OCI-LY1 (cell line): ENCODE results near the gene KCTD1.

Source experiments
- EZH2 ChIP-seq: fragments of 200-600 bp; sonication (generic), shearing (Covaris generic); IDR thresholded peaks from 2 replicates; pipeline ENCODE4 v1.8.0; 2017; ENCODE audit warnings: borderline replicate concordance, mixed run types, mild to moderate bottlenecking, antibody characterized with exemption, low read length, moderate library complexity, mixed read lengths
- TF ChIP-seq, protein P1 (sequence below): fragments of 200-600 bp; sonication (generic), shearing (Covaris generic); IDR thresholded peaks from 2 replicates; pipeline ENCODE4 v1.5.1; 2017; ENCODE audit warnings: mild to moderate bottlenecking, antibody characterized with exemption, low read length, moderate library complexity, mixed read lengths

DNA sequence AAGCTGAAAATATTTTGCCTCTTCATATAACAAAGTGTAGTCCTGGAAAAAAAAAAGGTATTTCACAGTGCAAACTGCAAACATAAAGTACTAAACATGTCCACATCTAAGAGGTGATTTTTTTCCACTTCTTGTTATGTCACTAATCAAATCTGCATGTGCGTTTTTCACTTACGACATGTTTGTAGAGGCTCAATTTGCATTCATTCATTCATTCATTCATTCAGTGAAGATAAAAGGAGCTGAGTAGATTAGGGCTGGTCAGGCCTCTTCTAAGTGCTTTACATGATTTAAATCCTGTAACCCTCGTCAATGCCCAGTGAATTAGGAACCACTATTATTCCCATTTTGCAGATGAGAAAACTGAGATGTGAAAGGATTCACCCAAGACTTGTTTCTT, 88.5 kb downstream of the KCTD1 start:
- TF ChIP-seq, protein P1, sequence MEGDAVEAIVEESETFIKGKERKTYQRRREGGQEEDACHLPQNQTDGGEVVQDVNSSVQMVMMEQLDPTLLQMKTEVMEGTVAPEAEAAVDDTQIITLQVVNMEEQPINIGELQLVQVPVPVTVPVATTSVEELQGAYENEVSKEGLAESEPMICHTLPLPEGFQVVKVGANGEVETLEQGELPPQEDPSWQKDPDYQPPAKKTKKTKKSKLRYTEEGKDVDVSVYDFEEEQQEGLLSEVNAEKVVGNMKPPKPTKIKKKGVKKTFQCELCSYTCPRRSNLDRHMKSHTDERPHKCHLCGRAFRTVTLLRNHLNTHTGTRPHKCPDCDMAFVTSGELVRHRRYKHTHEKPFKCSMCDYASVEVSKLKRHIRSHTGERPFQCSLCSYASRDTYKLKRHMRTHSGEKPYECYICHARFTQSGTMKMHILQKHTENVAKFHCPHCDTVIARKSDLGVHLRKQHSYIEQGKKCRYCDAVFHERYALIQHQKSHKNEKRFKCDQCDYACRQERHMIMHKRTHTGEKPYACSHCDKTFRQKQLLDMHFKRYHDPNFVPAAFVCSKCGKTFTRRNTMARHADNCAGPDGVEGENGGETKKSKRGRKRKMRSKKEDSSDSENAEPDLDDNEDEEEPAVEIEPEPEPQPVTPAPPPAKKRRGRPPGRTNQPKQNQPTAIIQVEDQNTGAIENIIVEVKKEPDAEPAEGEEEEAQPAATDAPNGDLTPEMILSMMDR, result no peak
- TF ChIP-seq EZH2, result no peak
